Cardiac fibroblast (primary cell): ENCODE results near the gene SMPDL3A.

Experiments used
- DNase-seq, 2 donors: peaks; one replicate each; pipeline versions ENCODE4 v3.0.0 to v3.0.0-alpha.2; 2010; ENCODE audit warnings: low read depth in 2 of 2
- H3K4me3 ChIP-seq, 2 donors: replicated peaks in 1 of 2; 1 replicate in 1 of 2; 2 replicates in 1 of 2; pipeline ENCODE4 v1.5.1; 2011; ENCODE audit warnings: low read depth in 2 of 2, low read length in 2 of 2, mild to moderate bottlenecking in 2 of 2, moderate library complexity in 1 of 2
- CTCF ChIP-seq: IDR thresholded peaks from one replicate; pipeline ENCODE4 v1.5.1; 2011; ENCODE audit warnings: low read depth, mild to moderate bottlenecking, low read length, inconsistent platforms

Gene SMPDL3A

GRCh38 chr6:122829456-122829855 is 40.4 kb downstream of the SMPDL3A start:
- DNase-seq, result no peak
- H3K4me3 ChIP-seq, result no peak overlapping the region
- no peak for TF ChIP-seq CTCF

GRCh38 chr6:122831511-122831910 is 42.5 kb downstream of the SMPDL3A start:
- TF ChIP-seq CTCF, result no peak
- H3K4me3 ChIP-seq, result no peak overlapping the region
- DNase-seq, result no peak

- no peak overlapping the region for H3K4me3 ChIP-seq
- no peak for DNase-seq
- TF ChIP-seq CTCF, result no peak
Observed at GRCh38 chr6:122832459-122832858, 43.4 kb downstream of the SMPDL3A start.

GRCh38 chr6:122833021-122833491 is 44.0 kb downstream of the SMPDL3A start:
- TF ChIP-seq CTCF, result no peak
- DNase-seq, result no peak
- H3K4me3 ChIP-seq, result no peak overlapping the region

- no peak overlapping the region for H3K4me3 ChIP-seq
- peak; percentile 53 for TF ChIP-seq CTCF
- DNase-seq, result peak; percentile 45 to 47
Observed at GRCh38 chr6:122838060-122838780, 49.2 kb downstream of the SMPDL3A start.

GRCh38 chr6:122839472-122839871 is 50.4 kb downstream of the SMPDL3A start:
- TF ChIP-seq CTCF, result peak; percentile 65
- no peak overlapping the region for H3K4me3 ChIP-seq
- DNase-seq, result peak; percentile 71 to 75

- TF ChIP-seq CTCF, result no peak
- H3K4me3 ChIP-seq, result no peak overlapping the region
- no peak for DNase-seq
Observed at GRCh38 chr6:122839906-122840305, 50.8 kb downstream of the SMPDL3A start.
